ENCODE results near the gene SIRPG.

- no peak for TF ChIP-seq TAF1 (CRISPR knock-in tag; IDR thresholded peaks at IDR 0.05)
- no peak for TF ChIP-seq ZNF484 (CRISPR knock-in tag; IDR thresholded peaks at IDR 0.05; ENCODE audit: borderline replicate concordance, low read depth)
- TF ChIP-seq AKNA (CRISPR knock-in tag; IDR thresholded peaks at IDR 0.05; ENCODE audit: borderline replicate concordance) = no peak
- TF ChIP-seq SAP130 (CRISPR knock-in tag; IDR thresholded peaks at IDR 0.05; ENCODE audit: low read depth) = no peak
- no peak for TF ChIP-seq ZBTB33 (CRISPR knock-in tag; IDR thresholded peaks at IDR 0.05)
- TF ChIP-seq NR2F6 (IDR thresholded peaks at IDR 0.05) = no peak
- TF ChIP-seq NR2F6 (CRISPR knock-in tag; IDR thresholded peaks at IDR 0.05) = no peak
- no peak for TF ChIP-seq CTCF (CRISPR knock-in tag; IDR thresholded peaks at IDR 0.05)
- TF ChIP-seq MLXIP (CRISPR knock-in tag; IDR thresholded peaks at IDR 0.05; ENCODE audit: borderline replicate concordance) = no peak
Observed at GRCh38 chr20:1700990-1701389, 43.4 kb upstream of the SIRPG start.
